ENCODE results near the gene TMED6.

- no peak for TF ChIP-seq CTCF (IDR thresholded peaks at IDR 0.05; ENCODE audit: insufficient read depth, low read length, poor library complexity, severe bottlenecking)
- TF ChIP-seq EZH2phosphoT487 (conservative IDR thresholded peaks at IDR 0.05; ENCODE audit: low read length): no peak
Observed at GRCh38 chr16:69364088-69364487, 12.5 kb upstream of the TMED6 start.

Measured in SU-DHL-6 (cell line).